H9 (cell line): Measurements from ENCODE around the gene SP2. TPM values are rescaled to one million over a fixed set of nuclear protein-coding genes. Genes with fewer than 3 reads are reported as not detected.

ENCODE experiments used
- DNase-seq: peaks from one replicate; pipeline ENCODE4 v3.0.0-alpha.2; 2017
- H2AFZ ChIP-seq: one replicate; pipeline ENCODE4 v1.6.1; 2013; ENCODE audit warnings: mild to moderate bottlenecking, low read length, control low read depth, moderate library complexity
- H2AK5ac ChIP-seq: 2 replicates; pipeline ENCODE4 v1.6.1; 2013; ENCODE audit warnings: low read length, control low read depth, mixed read lengths; ENCODE audit not compliant: insufficient read length
- H2BK120ac ChIP-seq: one replicate; pipeline ENCODE4 v1.6.1; 2013; ENCODE audit warnings: low read depth, mild to moderate bottlenecking, low read length, control low read depth, inconsistent platforms; ENCODE audit not compliant: poor library complexity, severe bottlenecking
- H2BK12ac ChIP-seq: 2 replicates; pipeline ENCODE4 v1.6.1; 2013; ENCODE audit warnings: low read length, control low read depth, mixed read lengths, low read depth; ENCODE audit not compliant: insufficient read length
- H2BK15ac ChIP-seq: 2 replicates; pipeline ENCODE4 v1.6.1; 2013; ENCODE audit warnings: low read depth, low read length, control low read depth
- H2BK20ac ChIP-seq: one replicate; pipeline ENCODE4 v1.6.1; 2013; ENCODE audit warnings: low read depth, mild to moderate bottlenecking, low read length, control low read depth, inconsistent platforms; ENCODE audit not compliant: poor library complexity, severe bottlenecking
- H2BK5ac ChIP-seq: 2 replicates; pipeline ENCODE4 v1.6.1; 2013; ENCODE audit warnings: low read length, control low read depth, mixed read lengths; ENCODE audit not compliant: insufficient read length
- H3K14ac ChIP-seq: 2 replicates; pipeline ENCODE4 v1.6.1; 2013; ENCODE audit warnings: low read length, control low read depth; ENCODE audit not compliant: insufficient read depth
- H3K18ac ChIP-seq: 2 replicates; pipeline ENCODE4 v1.6.1; 2013; ENCODE audit warnings: low read depth, mild to moderate bottlenecking, mixed read lengths, low read length, control low read depth; ENCODE audit not compliant: insufficient read length
- H3K23ac ChIP-seq: 2 replicates; pipeline ENCODE4 v1.6.1; 2013; ENCODE audit warnings: low read length, control low read depth, mixed read lengths, low read depth; ENCODE audit not compliant: insufficient read length
- H3K23me2 ChIP-seq: 2 replicates; pipeline ENCODE4 v1.6.1; 2013; ENCODE audit warnings: low read depth, mild to moderate bottlenecking, mixed read lengths, low read length, control low read depth; ENCODE audit not compliant: insufficient read length, poor library complexity, severe bottlenecking
- H3K27ac ChIP-seq: 2 replicates; pipeline ENCODE4 v1.5.1; 2013; ENCODE audit warnings: low read length, control low read depth, mixed read lengths, low read depth; ENCODE audit not compliant: insufficient read length
- H3K27me3 ChIP-seq: 2 replicates; pipeline ENCODE4 v1.6.1; 2013; ENCODE audit warnings: low read length, control low read depth, inconsistent platforms; ENCODE audit not compliant: insufficient read depth
- H3K4ac ChIP-seq: 2 replicates; pipeline ENCODE4 v1.6.1; 2013; ENCODE audit warnings: low read depth, mild to moderate bottlenecking, control low read depth, inconsistent platforms, low read length, moderate library complexity
- H3K4me1 ChIP-seq: 2 replicates; pipeline ENCODE4 v1.6.1; 2013; ENCODE audit warnings: low read length, control low read depth, inconsistent platforms; ENCODE audit not compliant: insufficient read depth
- H3K4me2 ChIP-seq: 2 replicates; pipeline ENCODE4 v1.6.1; 2013; ENCODE audit warnings: low read length, control low read depth, mixed read lengths; ENCODE audit not compliant: insufficient read length, insufficient read depth
- H3K56ac ChIP-seq: 2 replicates; pipeline ENCODE4 v1.6.1; 2013; ENCODE audit warnings: low read depth, mild to moderate bottlenecking, mixed read lengths, low read length, control low read depth; ENCODE audit not compliant: insufficient read length
- H3K79me1 ChIP-seq: 2 replicates; pipeline ENCODE4 v1.6.1; 2013; ENCODE audit warnings: low read depth, mild to moderate bottlenecking, moderate library complexity, low read length, control low read depth, inconsistent platforms; ENCODE audit not compliant: insufficient read depth, poor library complexity, severe bottlenecking
- H3K79me2 ChIP-seq: 2 replicates; pipeline ENCODE4 v1.6.1; 2013; ENCODE audit warnings: low read length, control low read depth, inconsistent platforms; ENCODE audit not compliant: insufficient read depth
- H3K9ac ChIP-seq: 2 replicates; pipeline ENCODE4 v1.6.1; 2013; ENCODE audit warnings: low read length, control low read depth, mixed read lengths; ENCODE audit not compliant: insufficient read length; ENCODE audit errors: extremely low read depth
- H3K9me3 ChIP-seq: one replicate; pipeline ENCODE4 v1.6.1; 2013; ENCODE audit warnings: low read depth, low read length, inconsistent platforms; ENCODE audit not compliant: control insufficient read depth
- H3T11ph ChIP-seq: one replicate; pipeline ENCODE4 v1.6.1; 2013; ENCODE audit warnings: mild to moderate bottlenecking, low read length, control low read depth, inconsistent platforms
- H4K20me1 ChIP-seq: one replicate; pipeline ENCODE4 v1.6.1; 2013; ENCODE audit not compliant: control insufficient read depth, insufficient read length, insufficient read depth
- H4K5ac ChIP-seq: 2 replicates; pipeline ENCODE4 v1.6.1; 2013; ENCODE audit warnings: low read depth, mild to moderate bottlenecking, mixed read lengths, low read length, control low read depth; ENCODE audit not compliant: insufficient read length
- H4K8ac ChIP-seq: replicated peaks from 2 replicates; pipeline ENCODE4 v1.6.1; 2013; ENCODE audit warnings: low read length, control low read depth, mixed read lengths, low read depth; ENCODE audit not compliant: insufficient read length
- H4K91ac ChIP-seq: 2 replicates; pipeline ENCODE4 v1.6.1; 2013; ENCODE audit warnings: low read depth, mild to moderate bottlenecking, moderate library complexity, mixed read lengths, low read length, control low read depth; ENCODE audit not compliant: insufficient read length
- H3K27ac Mint-ChIP-seq, 3 experiments: 2 replicates in 2 of 3; 3 replicates in 1 of 3; pipeline ENCODE4 v1.8.0; 2020 to 2021; ENCODE audit warnings: mixed read lengths in 3 of 3, mild to moderate bottlenecking in 1 of 3, moderate library complexity in 1 of 3
- H3K27me3 Mint-ChIP-seq: 2 replicates; pipeline ENCODE4 v1.8.0; 2021; ENCODE audit warnings: low read depth, mild to moderate bottlenecking, moderate library complexity, mixed read lengths
- H3K36me3 Mint-ChIP-seq, 3 experiments: 2 replicates in 2 of 3; 3 replicates in 1 of 3; pipeline ENCODE4 v1.8.0; 2020 to 2021; ENCODE audit warnings: low read depth in 3 of 3, mixed read lengths in 3 of 3; ENCODE audit not compliant: insufficient read depth in 1 of 3
- H3K4me1 Mint-ChIP-seq, 2 experiments: 2 replicates each; pipeline ENCODE4 v1.8.0; 2020; ENCODE audit warnings: mixed read lengths in 2 of 2
- H3K4me3 Mint-ChIP-seq, 2 experiments: 2 replicates in 1 of 2; 3 replicates in 1 of 2; pipeline ENCODE4 v1.8.0; 2020 to 2021; ENCODE audit warnings: mild to moderate bottlenecking in 2 of 2, mixed read lengths in 2 of 2, moderate library complexity in 1 of 2
- H3K9me3 Mint-ChIP-seq, 2 experiments: 2 replicates in 1 of 2; 3 replicates in 1 of 2; pipeline ENCODE4 v1.8.0; 2020; ENCODE audit warnings: mild to moderate bottlenecking in 2 of 2, mixed read lengths in 2 of 2, moderate library complexity in 1 of 2
- WGBS: extraction: QIAGEN DNeasy Blood & Tissue Kit; methylation state at CpG from one replicate; pipeline ENCODE4 v1.1.7; 2013; ENCODE audit warnings: missing lambda C conversion rate, low lambda C conversion rate, mixed read lengths; ENCODE audit not compliant: insufficient read length; ENCODE audit errors: extremely low coverage; 5-methylcytosine and 5-hydroxymethylcytosine counted together
- total RNA-seq: library from RNA; stranded (reverse); gene quantifications from 2 replicates; pipeline ENCODE4 v1.2.1, GENCODE V29; 2021
- TF ChIP-seq, protein P1 (sequence below): fragments of 200-600 bp; sonication (generic); conservative IDR thresholded peaks from 3 replicates; pipeline ENCODE4 v1.8.0; 2021; ENCODE audit warnings: antibody characterized with exemption, mild to moderate bottlenecking

SP2 gene
- total RNA-seq, 1 experiment from 2014 or later = 19.3 TPM

GRCh38 chr17:47884427-47884740 lies 11.7 kb upstream of the SP2 start:
- no peaks in the 10 kb centered on the region for H3K9me3 Mint-ChIP-seq
- Histone ChIP-seq H4K8ac (no peak overlapping the region), H2BK15ac (no peak overlapping the region), H3K14ac (no peak overlapping the region), H3K27ac (no peak overlapping the region), H4K20me1 (no peaks in the 10 kb centered on the region), H2AK5ac (no peak overlapping the region), H2BK12ac (no peak overlapping the region), H3T11ph (no peak overlapping the region), H3K23me2 (no peaks in the 10 kb centered on the region), H3K23ac (no peak overlapping the region), H2BK120ac (no peak overlapping the region), H3K56ac (no peak overlapping the region), H3K18ac (no peak overlapping the region), H2BK5ac (no peak overlapping the region), H2BK20ac (no peak overlapping the region), H3K4ac (no peak overlapping the region), H3K79me2 (no peaks in the 10 kb centered on the region), H3K27me3 (no peaks in the 10 kb centered on the region), H3K9ac (no peak overlapping the region), H4K5ac (no peak overlapping the region), H3K4me1 (no peaks in the 10 kb centered on the region; the same call in 1 of the 2 replicates), H4K91ac (no peak overlapping the region), H3K79me1 (no peaks in the 10 kb centered on the region), H3K4me2 (no peak overlapping the region), H2AFZ (no peak overlapping the region), H3K9me3 (no peaks in the 10 kb centered on the region)
- H3K4me1 Mint-ChIP-seq = peaks cover 17 to 24% of the 10 kb centered on the region in 2 experiments
- no peak overlapping the region for H3K4me3 Mint-ChIP-seq
- H3K27ac Mint-ChIP-seq = no peak overlapping the region
- no peak for DNase-seq
- no CpG with 5 or more reads among the region's 5 CpGs for WGBS
- H3K27me3 Mint-ChIP-seq = peaks cover 19% of the 10 kb centered on the region
- TF ChIP-seq, protein P1, sequence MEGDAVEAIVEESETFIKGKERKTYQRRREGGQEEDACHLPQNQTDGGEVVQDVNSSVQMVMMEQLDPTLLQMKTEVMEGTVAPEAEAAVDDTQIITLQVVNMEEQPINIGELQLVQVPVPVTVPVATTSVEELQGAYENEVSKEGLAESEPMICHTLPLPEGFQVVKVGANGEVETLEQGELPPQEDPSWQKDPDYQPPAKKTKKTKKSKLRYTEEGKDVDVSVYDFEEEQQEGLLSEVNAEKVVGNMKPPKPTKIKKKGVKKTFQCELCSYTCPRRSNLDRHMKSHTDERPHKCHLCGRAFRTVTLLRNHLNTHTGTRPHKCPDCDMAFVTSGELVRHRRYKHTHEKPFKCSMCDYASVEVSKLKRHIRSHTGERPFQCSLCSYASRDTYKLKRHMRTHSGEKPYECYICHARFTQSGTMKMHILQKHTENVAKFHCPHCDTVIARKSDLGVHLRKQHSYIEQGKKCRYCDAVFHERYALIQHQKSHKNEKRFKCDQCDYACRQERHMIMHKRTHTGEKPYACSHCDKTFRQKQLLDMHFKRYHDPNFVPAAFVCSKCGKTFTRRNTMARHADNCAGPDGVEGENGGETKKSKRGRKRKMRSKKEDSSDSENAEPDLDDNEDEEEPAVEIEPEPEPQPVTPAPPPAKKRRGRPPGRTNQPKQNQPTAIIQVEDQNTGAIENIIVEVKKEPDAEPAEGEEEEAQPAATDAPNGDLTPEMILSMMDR = no peak
- H3K36me3 Mint-ChIP-seq = no peaks in the 10 kb centered on the region
